Measurements from ENCODE around the gene KCNQ5.

DNA sequence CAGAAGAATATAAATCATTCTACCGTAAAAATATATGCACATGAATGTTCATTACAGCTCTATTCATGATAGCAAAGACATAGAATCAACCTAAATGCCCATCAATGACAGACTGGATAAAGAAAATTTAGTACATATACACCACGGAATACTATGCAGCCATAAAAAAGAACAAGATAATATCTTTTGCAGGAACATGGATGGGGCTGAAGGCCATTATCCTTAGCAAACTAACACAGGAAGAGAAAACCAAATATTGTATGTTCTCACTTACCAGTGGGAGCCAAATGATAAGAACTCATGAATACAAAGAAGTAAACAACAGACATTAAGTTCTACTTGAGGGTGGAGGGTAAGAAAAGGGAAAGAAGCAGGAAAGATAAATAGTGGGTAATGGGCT, 595.0 kb downstream of the KCNQ5 start:
- no peak for TF ChIP-seq POLR2A (IDR thresholded peaks at IDR 0.05)
- TF ChIP-seq, protein P1, sequence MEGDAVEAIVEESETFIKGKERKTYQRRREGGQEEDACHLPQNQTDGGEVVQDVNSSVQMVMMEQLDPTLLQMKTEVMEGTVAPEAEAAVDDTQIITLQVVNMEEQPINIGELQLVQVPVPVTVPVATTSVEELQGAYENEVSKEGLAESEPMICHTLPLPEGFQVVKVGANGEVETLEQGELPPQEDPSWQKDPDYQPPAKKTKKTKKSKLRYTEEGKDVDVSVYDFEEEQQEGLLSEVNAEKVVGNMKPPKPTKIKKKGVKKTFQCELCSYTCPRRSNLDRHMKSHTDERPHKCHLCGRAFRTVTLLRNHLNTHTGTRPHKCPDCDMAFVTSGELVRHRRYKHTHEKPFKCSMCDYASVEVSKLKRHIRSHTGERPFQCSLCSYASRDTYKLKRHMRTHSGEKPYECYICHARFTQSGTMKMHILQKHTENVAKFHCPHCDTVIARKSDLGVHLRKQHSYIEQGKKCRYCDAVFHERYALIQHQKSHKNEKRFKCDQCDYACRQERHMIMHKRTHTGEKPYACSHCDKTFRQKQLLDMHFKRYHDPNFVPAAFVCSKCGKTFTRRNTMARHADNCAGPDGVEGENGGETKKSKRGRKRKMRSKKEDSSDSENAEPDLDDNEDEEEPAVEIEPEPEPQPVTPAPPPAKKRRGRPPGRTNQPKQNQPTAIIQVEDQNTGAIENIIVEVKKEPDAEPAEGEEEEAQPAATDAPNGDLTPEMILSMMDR (IDR thresholded peaks at IDR 0.05), result no peak
